ENCODE results near the gene WASF2.
A peak's percentile ranks its signal among the peaks of the same experiment; 100 is the strongest.
"Not testable (repeated sequence)": the region's sequence is repeated elsewhere in the genome, so short reads cannot be mapped to it uniquely, and the experiment has no call there.

Gene WASF2

GRCh38 chr1:27393641-27394281 lies 96.2 kb downstream of the WASF2 start:
- no peak for DNase-seq

- DNase-seq, result no peak
Observed at GRCh38 chr1:27392778-27393635, 97.0 kb downstream of the WASF2 start.

GRCh38 chr1:27392096-27392777 lies 97.7 kb downstream of the WASF2 start, which contains the start of gene GPR3:
Gene GPR3, plus strand, starts transcription at chr1:27392622. Its CDS starts 1,177 bp downstream, at chr1:27393799.
- peak; percentile 90 for DNase-seq

- DNase-seq, result no peak
Observed at GRCh38 chr1:27391511-27392095, 98.4 kb downstream of the WASF2 start.

- no peak for DNase-seq
Observed at GRCh38 chr1:27388337-27389005, 101.5 kb downstream of the WASF2 start.

- DNase-seq, result not testable (repeated sequence)
Observed at GRCh38 chr1:27384797-27385196, 105.2 kb downstream of the WASF2 start.

GRCh38 chr1:27383661-27384060 lies 106.3 kb downstream of the WASF2 start:
- no peak for DNase-seq

- no peak for DNase-seq
Observed at GRCh38 chr1:27383039-27383605, 106.8 kb downstream of the WASF2 start, which contains the start of gene CD164L2. Gene CD164L2, minus strand, starts transcription at chr1:27383333. Its CDS starts 94 bp downstream, at chr1:27383239.

GRCh38 chr1:27381969-27382762 lies 107.8 kb downstream of the WASF2 start:
- no peak for DNase-seq

- DNase-seq, result no peak
Observed at GRCh38 chr1:27380766-27381733, 108.9 kb downstream of the WASF2 start.

- no peak for DNase-seq
Observed at GRCh38 chr1:27380224-27380623, 109.7 kb downstream of the WASF2 start.

- no peak for DNase-seq
Observed at GRCh38 chr1:27379564-27380122, 110.3 kb downstream of the WASF2 start.

GRCh38 chr1:27377760-27378495 lies 112.0 kb downstream of the WASF2 start:
- no peak for DNase-seq

GRCh38 chr1:27374362-27375086 lies 115.4 kb downstream of the WASF2 start, which contains the start of gene FCN3:
Gene FCN3, minus strand, starts transcription at chr1:27374824. Its CDS starts 6 bp downstream, at chr1:27374818.
- DNase-seq, result no peak

- DNase-seq, result no peak
Observed at GRCh38 chr1:27372808-27373690, 116.9 kb downstream of the WASF2 start.

GRCh38 chr1:27372022-27372807 lies 117.8 kb downstream of the WASF2 start:
- no peak for DNase-seq

Measured in NCI-H510A (cell line).